Endothelial cell of umbilical vein (primary cell): ENCODE data around the gene SERPIND1.

Experiments
- CTCF ChIP-seq, 2 donors: IDR thresholded peaks; 1 replicate in 1 of 2; 2 replicates in 1 of 2; pipeline ENCODE4 v1.5.1; 2011; ENCODE audit warnings: low read length in 2 of 2, mild to moderate bottlenecking in 2 of 2, moderate library complexity in 2 of 2, control low read depth in 1 of 2, inconsistent platforms in 1 of 2, low read depth in 1 of 2; ENCODE audit not compliant: insufficient read depth in 1 of 2; ENCODE audit errors: extremely low read depth in 1 of 2
- EZH2 ChIP-seq: IDR thresholded peaks from 2 replicates; pipeline ENCODE4 v1.6.1; 2012; ENCODE audit warnings: borderline replicate concordance, low read depth, mild to moderate bottlenecking, moderate library complexity, low read length, inconsistent platforms; ENCODE audit not compliant: severe bottlenecking
- POLR2A ChIP-seq: IDR thresholded peaks from 2 replicates; pipeline ENCODE4 v1.6.1; 2012; ENCODE audit warnings: low read depth, mild to moderate bottlenecking, control low read depth, low read length

- no peak for TF ChIP-seq CTCF (IDR thresholded peaks at IDR 0.05; ENCODE audit: extremely low read depth in 1 of 2, insufficient read depth in 1 of 2, low read depth in 1 of 2, low read length in 2 of 2)
- no peak for TF ChIP-seq POLR2A
- TF ChIP-seq EZH2 = no peak
Measured at GRCh38 chr22:20799449-20799848, 25.5 kb downstream of the SERPIND1 start.
